Testis (tissue), 3 donors: Measurements from ENCODE around the gene ASTL. TPM values are rescaled to one million over a fixed set of nuclear protein-coding genes. Genes with fewer than 3 reads are reported as not detected.

Experiments used
- DNase-seq: peaks from one replicate; pipeline ENCODE4 v3.0.0-alpha.2; 2019
- H3K27ac ChIP-seq, 2 donors: fragments of 200-600 bp; sonication (generic); one replicate each; pipeline ENCODE4 v1.5.1; 2019
- H3K27me3 ChIP-seq: fragments of 200-600 bp; sonication (generic); one replicate; pipeline ENCODE4 v1.5.1; 2019
- H3K36me3 ChIP-seq: fragments of 200-600 bp; sonication (generic); one replicate; pipeline ENCODE4 v1.5.1; 2017; ENCODE audit warnings: low read depth; ENCODE audit errors: missing control alignments
- H3K4me1 ChIP-seq: fragments of 200-600 bp; sonication (generic); one replicate; pipeline ENCODE4 v1.5.1; 2019
- H3K4me3 ChIP-seq, 2 donors: fragments of 200-600 bp; sonication (generic); one replicate each; pipeline ENCODE4 v1.5.1; 2017 to 2019
- H3K9me3 ChIP-seq: fragments of 200-600 bp; sonication (generic); one replicate; pipeline ENCODE4 v1.5.1; 2017
- POLR2A ChIP-seq: fragments of 450-650 bp; IDR thresholded peaks from one replicate; pipeline ENCODE4 v1.6.1; 2017; ENCODE audit warnings: antibody characterized with exemption, mild to moderate bottlenecking, moderate library complexity
- WGBS, 2 donors: methylation state at CpG; one replicate each; pipeline ENCODE4 v1.1.5; 2018; 5-methylcytosine and 5-hydroxymethylcytosine counted together
- intact Hi-C: fragments of 100-400 bp; cut with DNase I; formaldehyde crosslinking; loops from one replicate; pipeline ENCODE4 v1.15.1; 2023; ENCODE audit warnings: low total_unique reads
- polyA plus RNA-seq: library from polyadenylated mRNA; stranded (reverse); fragments of 350-450 nt; fragmentation: Illumina TruSeq; extraction: RNeasy Lipid Tissue Mini Kit (QIAGEN cat#74804); gene quantifications from one replicate; pipeline ENCODE4 v1.2.3, GENCODE V29; 2014; ENCODE audit warnings: low read depth, low replicate concordance; ENCODE audit not compliant: insufficient read depth
- total RNA-seq, 2 donors: library from RNA; depleted of rRNA; stranded (reverse); fragments of >200 nt; gene quantifications; one replicate each; pipeline ENCODE4 v1.2.3, GENCODE V29; 2016
- TF ChIP-seq, protein P1 (sequence below), 3 experiments: fragments of 450-650 bp in 2 of 3; fragments of 200-600 bp in 1 of 3; sonication (generic) in 1 of 3; IDR thresholded peaks; one replicate each; pipeline ENCODE4 v1.5.1; 2016 to 2019; ENCODE audit warnings: antibody characterized with exemption in 3 of 3, mild to moderate bottlenecking in 2 of 3, moderate library complexity in 1 of 3

The ASTL gene
- total and polyA plus RNA-seq, 3 donors from 2014 or later, result 0.58 to 1.6 (median 0.87) TPM

DNA sequence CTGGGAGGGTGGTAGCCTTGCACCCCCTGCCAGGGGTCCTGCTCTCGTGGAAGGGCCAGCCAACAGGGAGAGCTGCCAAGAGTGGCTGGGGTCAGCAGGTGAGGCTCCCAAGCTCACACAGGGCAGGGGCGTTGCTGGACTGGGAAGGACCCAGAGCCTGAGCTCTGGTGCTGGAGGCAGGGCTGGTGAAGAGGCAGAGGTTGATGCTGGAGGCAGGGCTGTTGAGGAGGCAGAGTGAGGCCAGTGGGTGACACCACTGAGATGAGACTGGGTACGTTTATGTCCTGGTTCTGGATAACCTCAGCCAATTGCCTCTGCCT lies 29.0 kb downstream of the ASTL start:
- Histone ChIP-seq H3K27me3 (no peaks in the 10 kb centered on the region), H3K4me1 (peaks cover 20% of the 10 kb centered on the region), H3K36me3 (no peaks in the 10 kb centered on the region), H3K4me3 (no peak overlapping the region), H3K9me3 (no peaks in the 10 kb centered on the region), H3K27ac (peak overlapping the region in 1 of 2 donors; percentile 44)
- 45 to 64% methylated on average over 3 of the region's 3 CpGs for WGBS, 2 donors
- TF ChIP-seq, protein P1, sequence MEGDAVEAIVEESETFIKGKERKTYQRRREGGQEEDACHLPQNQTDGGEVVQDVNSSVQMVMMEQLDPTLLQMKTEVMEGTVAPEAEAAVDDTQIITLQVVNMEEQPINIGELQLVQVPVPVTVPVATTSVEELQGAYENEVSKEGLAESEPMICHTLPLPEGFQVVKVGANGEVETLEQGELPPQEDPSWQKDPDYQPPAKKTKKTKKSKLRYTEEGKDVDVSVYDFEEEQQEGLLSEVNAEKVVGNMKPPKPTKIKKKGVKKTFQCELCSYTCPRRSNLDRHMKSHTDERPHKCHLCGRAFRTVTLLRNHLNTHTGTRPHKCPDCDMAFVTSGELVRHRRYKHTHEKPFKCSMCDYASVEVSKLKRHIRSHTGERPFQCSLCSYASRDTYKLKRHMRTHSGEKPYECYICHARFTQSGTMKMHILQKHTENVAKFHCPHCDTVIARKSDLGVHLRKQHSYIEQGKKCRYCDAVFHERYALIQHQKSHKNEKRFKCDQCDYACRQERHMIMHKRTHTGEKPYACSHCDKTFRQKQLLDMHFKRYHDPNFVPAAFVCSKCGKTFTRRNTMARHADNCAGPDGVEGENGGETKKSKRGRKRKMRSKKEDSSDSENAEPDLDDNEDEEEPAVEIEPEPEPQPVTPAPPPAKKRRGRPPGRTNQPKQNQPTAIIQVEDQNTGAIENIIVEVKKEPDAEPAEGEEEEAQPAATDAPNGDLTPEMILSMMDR (IDR thresholded peaks at IDR 0.05), result no peak
- TF ChIP-seq POLR2A, result no peak
- no peak for DNase-seq
- intact Hi-C loops, result no loop called here

DNA sequence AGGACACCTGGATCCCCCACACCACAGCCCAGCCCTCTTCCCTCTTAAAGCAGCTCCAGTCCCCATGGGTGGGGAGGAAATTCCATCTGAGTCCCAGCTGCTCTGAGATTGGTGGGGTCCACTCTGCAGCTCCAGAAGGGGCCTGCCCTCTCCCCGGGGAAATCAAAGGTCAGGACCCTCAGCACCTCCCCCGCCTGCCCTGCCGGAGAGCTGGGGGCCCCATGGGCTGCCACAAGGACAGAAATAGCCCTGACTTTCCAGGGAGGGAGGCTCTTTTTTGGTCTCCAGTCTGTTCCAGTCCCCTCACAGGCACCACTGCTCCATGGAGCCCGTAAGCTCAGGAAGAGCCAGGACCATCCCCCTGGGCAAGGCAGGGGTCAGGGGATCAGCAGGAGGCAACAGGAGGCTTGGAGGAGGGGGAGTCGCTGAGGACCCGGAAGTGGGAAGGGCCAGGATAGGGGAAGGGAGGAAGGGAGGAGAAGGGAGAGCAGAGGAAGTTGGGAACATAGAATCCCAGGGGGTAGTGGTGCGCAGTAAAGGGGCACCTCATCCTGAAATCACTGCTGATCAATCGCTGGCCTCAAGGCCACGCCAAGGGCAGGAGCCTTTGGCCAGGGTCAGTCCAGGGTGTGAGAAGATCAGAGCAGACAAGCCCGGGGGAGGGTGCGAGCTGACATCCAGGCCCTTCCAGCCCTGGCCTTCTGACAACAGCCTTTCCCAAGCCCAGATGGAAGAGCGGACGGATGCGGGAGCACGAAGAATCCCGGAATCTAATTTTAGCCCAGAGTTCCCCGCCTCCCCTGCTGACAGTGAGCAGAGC lies 29.6 kb downstream of the ASTL start:
- H3K36me3 ChIP-seq, result no peaks in the 10 kb centered on the region
- intact Hi-C loops, result no loop called here
- peak overlapping the region in 1 of 2 donors; percentile 44 for H3K27ac ChIP-seq
- H3K27me3 ChIP-seq, result no peaks in the 10 kb centered on the region
- WGBS, 2 donors, result 33 to 59% methylated on average over 11 to 17 of the region's 17 CpGs
- no peak overlapping the region for H3K4me3 ChIP-seq
- H3K9me3 ChIP-seq, result no peaks in the 10 kb centered on the region
- DNase-seq, result peak; percentile 60
- TF ChIP-seq, protein P1 (IDR thresholded peaks at IDR 0.05), result no peak
- TF ChIP-seq POLR2A, result no peak
- H3K4me1 ChIP-seq, result peaks cover 18% of the 10 kb centered on the region

DNA sequence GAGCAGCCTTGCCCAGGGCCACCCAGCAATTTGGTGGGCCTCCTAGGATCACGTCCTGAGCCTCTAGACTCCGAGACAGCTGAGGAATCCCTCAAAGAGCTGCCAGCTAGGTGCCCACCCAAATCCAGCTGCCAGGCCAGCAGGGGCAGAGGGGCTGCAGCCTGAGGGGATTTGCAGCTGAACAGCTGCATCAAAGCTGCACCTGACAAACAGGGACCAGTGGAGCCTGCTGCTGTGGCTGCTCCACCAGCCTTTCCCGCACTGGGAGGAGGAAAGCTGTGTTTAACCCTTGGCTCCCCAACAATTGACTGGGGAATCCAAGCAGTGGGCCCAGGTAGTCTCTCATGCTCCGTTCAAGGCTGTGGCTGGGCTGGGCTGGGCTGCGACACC lies 30.2 kb downstream of the ASTL start:
- 65 to 90% methylated on average over 2 to 5 of the region's 5 CpGs for WGBS, 2 donors
- intact Hi-C loops, result no loop called here
- H3K4me1 ChIP-seq, result peaks cover 18% of the 10 kb centered on the region
- H3K4me3 ChIP-seq, result no peak overlapping the region
- TF ChIP-seq, protein P1 (IDR thresholded peaks at IDR 0.05), result no peak
- no peak for TF ChIP-seq POLR2A
- H3K27me3 ChIP-seq, result no peaks in the 10 kb centered on the region
- no peaks in the 10 kb centered on the region for H3K9me3 ChIP-seq
- H3K36me3 ChIP-seq, result no peaks in the 10 kb centered on the region
- no peak for DNase-seq
- no peak overlapping the region for H3K27ac ChIP-seq

DNA sequence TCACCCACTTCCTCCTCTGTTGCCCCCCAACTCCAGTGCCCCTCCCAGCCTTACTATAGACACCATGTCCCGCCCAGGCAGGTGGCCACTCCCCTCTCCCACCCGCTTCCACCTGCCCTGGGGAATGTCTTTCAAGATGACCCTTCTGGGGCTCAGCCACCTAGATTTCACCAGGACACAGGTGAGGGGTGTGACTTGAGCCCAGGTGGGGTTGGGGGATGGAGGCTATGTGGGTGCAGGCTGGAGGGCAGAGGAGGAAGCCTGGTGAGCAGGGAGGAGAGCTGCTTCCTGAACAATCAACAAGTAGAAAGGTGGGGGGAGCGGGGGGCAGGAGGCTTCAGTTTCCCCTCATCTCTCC lies 30.6 kb downstream of the ASTL start:
- no peak overlapping the region for H3K4me3 ChIP-seq
- TF ChIP-seq, protein P1 (IDR thresholded peaks at IDR 0.05), result no peak
- no peak for TF ChIP-seq POLR2A
- no peaks in the 10 kb centered on the region for H3K27me3 ChIP-seq
- H3K9me3 ChIP-seq, result no peaks in the 10 kb centered on the region
- H3K36me3 ChIP-seq, result no peaks in the 10 kb centered on the region
- WGBS, 2 donors, result 96 to 98% methylated on average over 3 of the region's 3 CpGs
- H3K4me1 ChIP-seq, result peaks cover 18% of the 10 kb centered on the region
- H3K27ac ChIP-seq, result no peak overlapping the region
- intact Hi-C loops, result no loop called here
- no peak for DNase-seq
